Measurements from ENCODE around the gene CRISPLD2. TPM values are rescaled to one million over a fixed set of nuclear protein-coding genes. Genes with fewer than 3 reads are reported as not detected.

The CRISPLD2 gene
- total and polyA plus RNA-seq, 9 of the 15 experiments (the other 6 are each of a cell fraction or from before 2014, with no cell fraction given), result 0.03 to 0.24 (median 0.04) TPM; not detected in 4

DNA sequence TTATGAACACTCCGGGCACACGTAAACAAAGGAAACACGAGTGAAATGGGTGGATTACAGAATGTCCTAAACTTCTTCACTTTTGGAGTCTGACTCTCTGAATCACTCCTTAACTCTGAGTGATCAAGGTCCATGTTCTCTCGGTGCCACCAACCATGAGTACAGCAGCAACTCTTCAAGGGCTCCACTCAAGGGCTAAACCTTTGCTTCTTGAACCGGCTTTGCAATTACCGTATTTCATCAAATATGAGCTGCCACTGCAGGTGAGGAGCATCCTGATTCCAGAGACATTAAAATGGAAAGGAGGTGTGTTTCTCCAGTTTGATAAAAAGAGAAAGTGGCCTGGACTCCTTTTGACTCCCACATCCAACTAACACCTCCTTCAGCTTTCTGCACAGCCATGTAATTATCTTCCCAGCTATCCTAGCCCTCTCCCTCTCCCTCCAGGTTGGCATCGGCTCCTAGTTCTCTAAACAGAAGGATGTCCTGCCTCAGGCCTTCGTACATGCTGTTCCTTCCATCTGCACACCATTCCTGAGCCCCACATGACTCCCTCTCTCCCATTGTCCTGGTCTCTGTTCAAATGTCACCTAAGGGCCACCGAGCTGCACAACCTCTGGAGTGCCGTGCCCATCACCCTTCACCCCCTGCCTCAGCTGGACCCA, 130.1 kb downstream of the CRISPLD2 start:
- POLR2A ChIA-PET, result interaction anchor here (0.9 kb wide), 1 partner anchor 21 kb away, joined by 4 read pairs; no protein-coding TSS in a partner anchor
- H3K79me2 ChIP-seq (ENCODE audit: control insufficient read depth, insufficient read depth, low read length), result no peaks in the 10 kb centered on the region
- CTCF ChIA-PET (ENCODE audit: low intra/inter-chr PET ratio), result interaction anchor here (0.6 to 5.2 kb wide), 2 partner anchors 21 to 195 kb away, joined by 3 to 34 read pairs; no protein-coding TSS in a partner anchor
- FAIRE-seq (peak; percentile 65), DNase-seq (ENCODE audit: extremely low read depth in 1 of 4, low spot score in 3 of 4) (no peak), ATAC-seq (no peak)
- H3K4me1 ChIP-seq (replicated peaks in 1 of 2; ENCODE audit: control insufficient read depth in 2 of 2, insufficient read depth in 2 of 2, low read length in 2 of 2), result peaks cover 23 to 54% of the 10 kb centered on the region in 2 experiments
- no peak overlapping the region for H3K4me3 ChIP-seq
- H3K27ac ChIP-seq (ENCODE audit: extremely low read depth, low read depth, low read length), result no peak overlapping the region
- H3K36me3 ChIP-seq (ENCODE audit: control insufficient read depth, insufficient read depth, low read length), result no peaks in the 10 kb centered on the region
- in situ Hi-C loops (cut with MboI), result no loop called here
- 50% methylated on average over 10 of the region's 10 CpGs for WGBS (ENCODE audit: insufficient coverage, low coverage, missing lambda C conversion rate)
- H4K20me1 ChIP-seq (replicated peaks; ENCODE audit: control insufficient read depth, insufficient read depth, low read length), result peaks cover 4% of the 10 kb centered on the region
- H2AFZ ChIP-seq (ENCODE audit: low read depth, low read length), result no peak overlapping the region
- BruUV-seq (replicated peaks), result no TSS peak
- H3K27me3 ChIP-seq (ENCODE audit: control insufficient read depth in 2 of 2, insufficient read depth in 2 of 2, low read length in 2 of 2), result no peaks in the 10 kb centered on the region
- intact Hi-C loops (cut with micrococcal nuclease), result loop anchor here (5.0 kb wide), 1 partner anchor 68 kb away; no protein-coding TSS in a partner anchor
- no peak overlapping the region for H3K9ac ChIP-seq (ENCODE audit: insufficient read depth in 1 of 2, low read depth in 2 of 2, low read length in 2 of 2)
- H3K9me3 ChIP-seq (replicated peaks; ENCODE audit: control insufficient read depth, insufficient read depth, low read depth, low read length), result 0 out of 2 replicates have a peak, but pooled peaks cover 2% of the 10 kb centered on the region
- no peak overlapping the region for H3K4me2 ChIP-seq (ENCODE audit: insufficient read depth, low read length)
- H3K9me1 ChIP-seq (ENCODE audit: control insufficient read depth, insufficient read depth, low read length), result peaks cover 4% of the 10 kb centered on the region
- TF ChIP-seq ETS1 (conservative IDR thresholded peaks at IDR 0.05; ENCODE audit: control insufficient read depth, low read depth, low read length) (no peak), COPS2 (conservative IDR thresholded peaks at IDR 0.05) (no peak), POLR3A (IDR thresholded peaks at IDR 0.05; ENCODE audit: borderline replicate concordance, extremely low read depth, insufficient read depth, insufficient read length) (no peak), ARID2 (IDR thresholded peaks at IDR 0.05) (no peak), MECOM (CRISPR knock-in tag; IDR thresholded peaks at IDR 0.05) (no peak), CHD7 (IDR thresholded peaks at IDR 0.05; ENCODE audit: low read depth, low read length) (peak; percentile 95)
